ENCODE results near the gene PAX5.
"Not testable (repeated sequence)": the region's sequence is repeated elsewhere in the genome, so short reads cannot be mapped to it uniquely, and the experiment has no call there.

The PAX5 gene

DNA sequence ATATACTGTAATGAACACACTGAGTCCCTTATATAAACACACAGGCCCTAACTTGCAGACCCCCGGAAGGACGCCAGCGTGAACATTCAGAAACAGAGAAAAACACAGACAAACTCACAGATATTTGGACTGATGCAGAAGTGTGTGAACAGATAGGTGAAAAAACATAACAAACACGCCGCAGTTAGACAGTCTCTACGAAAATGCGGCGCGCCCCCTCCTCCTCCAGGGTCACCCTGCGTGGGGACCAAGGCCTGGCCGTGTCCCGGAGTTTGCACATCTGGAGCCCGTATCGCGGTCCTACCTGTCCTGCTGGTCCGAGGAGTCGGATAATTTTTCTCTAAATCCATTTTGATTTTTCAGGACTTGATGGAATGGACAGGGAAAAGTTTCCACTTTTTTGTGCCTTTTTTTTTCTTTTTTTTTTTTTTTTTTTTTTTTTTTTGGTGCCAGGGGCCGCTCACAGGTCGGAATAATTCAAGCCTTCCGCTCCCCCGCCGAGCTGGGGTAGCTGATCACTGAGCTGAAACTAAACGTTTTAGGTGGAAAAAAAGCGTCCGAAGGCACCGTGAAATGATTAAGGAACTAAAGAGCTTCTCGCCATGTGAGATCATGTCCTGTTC is at the start of gene PAX5:
TSS of gene PAX5 (minus strand) at position 587 of the 623 bp plus-strand sequence. CDS start at position 350, 237 bp downstream.
- DNase-seq: no peak

DNA sequence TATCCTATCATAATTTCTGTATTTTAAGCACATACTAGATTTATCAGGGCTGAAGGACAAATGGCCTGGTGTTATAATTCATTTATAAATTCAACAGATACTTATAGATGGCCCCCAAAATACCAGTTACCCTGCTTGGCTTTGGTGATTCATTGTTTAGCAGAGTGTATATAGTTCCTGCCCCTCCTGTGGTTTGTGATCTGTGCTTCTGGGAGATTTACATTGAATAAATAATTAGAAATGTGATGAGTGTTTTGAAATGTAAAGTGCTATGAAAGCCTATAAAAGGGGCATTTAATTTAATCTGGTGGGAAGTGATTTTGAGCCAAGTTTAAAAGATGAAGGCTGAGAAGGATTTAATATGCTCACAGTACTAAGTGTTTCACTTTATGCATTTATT is 49.6 kb upstream of the PAX5 start:
- no peak for DNase-seq

DNA sequence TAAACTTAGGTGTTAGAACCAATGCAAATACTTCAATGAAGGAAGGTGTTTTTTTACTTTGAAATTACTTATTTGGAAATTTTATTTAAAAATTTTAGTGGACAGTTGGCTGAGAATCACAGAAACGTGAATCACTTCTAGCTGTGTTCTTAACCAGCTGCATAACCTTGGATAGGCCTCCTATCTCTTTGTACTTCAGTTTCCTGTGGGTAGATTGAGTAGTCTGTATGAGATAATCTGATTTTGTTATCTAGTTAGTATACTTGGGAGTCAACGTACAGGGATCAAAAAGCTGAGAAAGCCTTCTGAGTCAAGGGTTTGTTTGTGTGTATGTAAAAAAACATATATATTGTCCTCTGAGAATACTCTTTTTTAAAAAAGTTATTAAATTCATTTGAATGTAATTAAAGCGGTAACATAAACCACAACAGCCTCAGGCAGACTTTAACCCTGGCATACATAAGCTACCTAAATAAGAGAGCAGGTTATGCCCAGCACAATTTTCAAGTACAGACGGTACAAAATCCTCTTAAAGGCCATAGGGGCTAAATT is 48.2 kb upstream of the PAX5 start:
- DNase-seq: no peak

DNA sequence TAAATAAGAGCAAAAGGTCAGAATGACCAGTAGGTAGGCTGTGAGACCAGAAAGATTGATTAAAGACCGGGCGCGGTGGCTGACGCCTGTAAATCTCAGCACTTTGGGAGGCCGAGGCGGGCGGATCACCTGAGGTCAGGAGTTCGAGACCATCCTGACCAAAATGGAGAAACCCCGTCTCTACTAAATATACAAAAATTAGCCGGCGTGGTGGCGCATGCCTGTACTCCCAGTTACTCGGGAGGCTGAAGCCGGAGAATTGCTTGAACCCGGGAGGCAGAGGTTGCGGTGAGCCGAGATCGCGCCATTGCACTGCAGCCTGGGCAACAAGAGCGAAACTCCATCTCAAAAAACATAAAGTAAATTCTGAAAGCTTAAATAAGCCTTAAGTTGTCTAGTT is 47.4 kb upstream of the PAX5 start:
- not testable (repeated sequence) for DNase-seq

DNA sequence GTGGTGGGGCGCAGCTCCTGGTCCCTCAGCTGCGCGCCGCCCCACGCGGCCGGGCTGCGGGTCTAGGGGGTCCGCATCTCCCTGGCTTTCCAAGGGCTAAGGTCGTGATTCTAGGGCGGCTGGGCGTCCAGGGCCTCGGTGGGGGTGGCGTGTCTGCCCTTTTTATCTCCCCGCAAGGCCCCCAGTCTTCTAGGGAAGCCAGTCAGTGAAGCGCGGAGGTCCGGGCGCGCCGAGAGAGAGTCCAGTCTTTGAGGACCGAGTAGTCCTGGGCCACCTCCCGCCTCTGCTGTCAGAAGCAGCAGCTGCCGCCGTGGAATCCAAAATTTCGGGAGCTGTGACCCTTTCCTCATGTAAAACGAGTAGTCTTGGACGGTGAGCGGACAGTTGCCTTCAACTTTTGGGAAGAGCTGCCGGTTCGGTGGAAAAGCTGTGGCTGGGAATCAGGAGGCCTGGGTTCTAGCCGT is 46.1 kb upstream of the PAX5 start:
- not testable (repeated sequence) for DNase-seq

DNA sequence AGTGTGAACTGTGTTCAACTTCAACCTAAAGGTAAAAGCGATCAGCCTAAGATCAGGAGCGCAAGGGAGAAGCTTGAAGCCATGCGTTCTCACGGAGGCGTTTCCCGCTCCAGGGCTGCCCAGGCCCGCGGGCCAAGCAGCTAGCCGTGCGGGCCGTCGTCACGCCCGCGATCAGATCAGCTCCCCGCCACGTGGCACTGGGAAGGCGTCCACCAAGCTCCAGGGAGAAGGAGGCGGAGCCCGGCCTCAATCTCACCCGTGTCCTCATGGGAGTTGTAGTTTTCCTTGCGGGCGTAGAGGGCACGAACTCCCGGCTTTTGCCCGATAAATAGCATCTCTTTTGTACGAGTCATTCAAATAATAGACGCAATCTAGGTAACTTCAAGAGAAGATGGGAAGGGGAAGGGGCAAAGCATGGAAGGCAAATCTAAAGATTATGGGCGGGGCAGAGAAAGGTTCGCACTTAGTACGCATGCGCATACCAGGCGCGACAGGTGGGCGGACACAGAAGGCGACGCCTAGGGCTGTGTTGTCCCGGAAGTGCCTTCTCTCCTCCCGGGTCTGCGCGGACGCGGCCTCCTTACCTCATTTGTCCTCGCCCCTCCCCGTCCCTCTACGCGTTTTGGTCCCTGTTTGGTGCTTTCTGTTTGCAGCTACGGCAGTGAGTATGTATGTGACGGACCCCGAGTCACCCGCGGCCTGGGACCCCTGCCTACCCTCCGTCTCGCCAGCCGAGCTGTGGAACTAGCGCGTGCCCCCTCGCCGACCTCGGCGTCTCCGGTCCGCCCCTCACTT is 45.5 kb upstream of the PAX5 start:
- DNase-seq: peak; percentile 94

DNA sequence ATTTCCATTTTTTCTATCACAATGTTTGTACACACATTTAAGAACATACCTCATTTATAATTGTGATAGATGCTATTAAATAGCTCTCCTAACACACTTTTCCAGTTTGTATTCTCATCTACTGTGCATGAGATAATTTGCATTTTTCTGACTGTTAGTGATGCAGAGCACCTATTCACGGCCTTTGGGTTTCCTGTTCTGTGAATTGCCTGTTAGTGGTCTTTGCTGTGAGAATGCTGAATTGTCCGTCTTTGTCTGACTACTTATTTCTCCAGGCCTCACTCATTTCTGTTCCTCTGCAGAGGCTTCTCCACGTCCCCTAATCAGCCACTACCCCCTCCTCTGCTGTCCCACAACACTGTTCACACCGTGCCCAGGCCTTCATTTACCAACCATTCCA is 40.7 kb upstream of the PAX5 start:
- not testable (repeated sequence) for DNase-seq

DNA sequence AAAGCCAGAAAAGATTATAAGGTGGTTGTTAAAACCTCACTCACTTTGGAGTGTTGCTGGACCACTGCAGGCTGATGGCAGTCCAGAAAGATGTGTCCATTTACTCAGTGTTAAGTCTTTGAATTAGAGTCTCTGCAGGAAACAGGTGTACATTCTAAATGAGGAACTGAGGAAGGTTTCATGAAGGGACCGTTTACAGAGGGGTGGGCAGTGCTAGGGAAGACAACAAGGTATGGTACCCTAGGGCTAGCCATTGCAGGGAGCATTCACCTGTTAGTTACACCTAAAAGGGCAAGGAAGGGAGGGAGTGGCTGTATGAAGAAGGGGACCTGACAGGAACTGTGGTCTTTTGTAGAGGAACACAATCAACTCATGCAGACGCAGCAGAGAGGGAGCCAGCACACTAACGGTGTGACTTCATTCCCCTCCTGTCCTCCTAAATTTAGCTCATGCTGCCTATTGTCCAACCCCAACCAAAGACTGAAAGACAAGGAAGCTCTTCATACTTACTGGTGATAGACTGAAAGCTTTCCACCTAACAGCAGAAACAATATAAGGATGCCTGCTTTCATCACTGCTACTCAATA is 32.2 kb upstream of the PAX5 start:
- DNase-seq: peak; percentile 52

DNA sequence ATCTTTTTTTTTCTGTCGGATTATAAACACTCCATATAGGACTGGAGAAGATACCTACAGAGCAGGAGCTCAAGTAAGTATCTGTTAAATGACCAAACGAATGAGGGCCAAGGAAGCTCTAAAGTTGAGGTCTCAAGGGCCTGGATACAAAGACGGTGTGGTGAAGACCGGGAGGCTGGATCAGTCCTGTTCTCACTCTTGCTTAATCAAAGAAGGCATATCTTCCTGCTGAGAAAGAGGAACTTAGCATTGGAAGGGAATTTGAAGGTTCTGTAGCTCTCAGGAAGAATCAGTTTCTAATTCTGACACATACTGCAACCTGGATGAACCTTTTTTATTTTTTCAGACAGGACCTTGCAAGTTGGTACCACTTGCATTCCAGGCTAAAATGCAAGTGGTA is 28.3 kb upstream of the PAX5 start:
- no peak for DNase-seq

DNA sequence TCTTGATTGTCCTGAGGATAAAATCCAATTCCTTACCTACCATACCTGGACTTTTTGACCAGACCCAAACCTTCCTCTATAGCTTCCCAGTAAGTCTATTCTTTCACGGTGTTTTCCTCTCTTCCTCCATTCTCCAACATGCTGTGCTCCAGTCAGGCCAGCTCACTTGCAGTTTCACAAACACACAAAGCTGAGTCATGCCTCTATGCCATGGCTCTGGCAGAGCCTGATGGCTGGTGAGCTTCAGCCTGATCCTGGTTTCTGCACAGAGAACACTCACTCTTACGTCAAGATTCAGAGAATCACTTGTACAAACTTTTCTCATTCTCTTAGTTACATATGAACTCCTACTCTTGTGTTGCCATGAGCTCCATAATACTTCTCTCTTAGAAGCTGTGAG is 27.7 kb upstream of the PAX5 start:
- peak; percentile 17 for DNase-seq

DNA sequence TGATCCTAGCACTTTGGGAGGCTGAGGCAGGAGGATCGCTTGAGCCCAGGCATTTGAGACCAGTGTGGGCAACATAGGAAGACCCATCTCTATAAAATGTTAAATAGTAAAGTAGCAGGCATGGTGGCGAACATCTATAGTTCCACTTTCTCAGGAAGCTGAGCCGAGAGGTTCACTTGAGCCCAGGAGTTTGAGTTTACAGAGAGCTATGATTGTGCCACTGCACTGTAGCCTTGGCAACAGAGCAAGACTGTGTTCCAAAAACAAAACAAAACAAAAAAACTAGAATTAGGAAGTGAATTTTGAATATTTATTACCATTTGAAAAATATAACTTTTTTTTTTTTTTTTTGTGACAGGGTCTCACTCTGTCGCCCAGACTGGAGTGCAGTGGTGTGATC is 26.8 kb upstream of the PAX5 start:
- DNase-seq: no peak

DNA sequence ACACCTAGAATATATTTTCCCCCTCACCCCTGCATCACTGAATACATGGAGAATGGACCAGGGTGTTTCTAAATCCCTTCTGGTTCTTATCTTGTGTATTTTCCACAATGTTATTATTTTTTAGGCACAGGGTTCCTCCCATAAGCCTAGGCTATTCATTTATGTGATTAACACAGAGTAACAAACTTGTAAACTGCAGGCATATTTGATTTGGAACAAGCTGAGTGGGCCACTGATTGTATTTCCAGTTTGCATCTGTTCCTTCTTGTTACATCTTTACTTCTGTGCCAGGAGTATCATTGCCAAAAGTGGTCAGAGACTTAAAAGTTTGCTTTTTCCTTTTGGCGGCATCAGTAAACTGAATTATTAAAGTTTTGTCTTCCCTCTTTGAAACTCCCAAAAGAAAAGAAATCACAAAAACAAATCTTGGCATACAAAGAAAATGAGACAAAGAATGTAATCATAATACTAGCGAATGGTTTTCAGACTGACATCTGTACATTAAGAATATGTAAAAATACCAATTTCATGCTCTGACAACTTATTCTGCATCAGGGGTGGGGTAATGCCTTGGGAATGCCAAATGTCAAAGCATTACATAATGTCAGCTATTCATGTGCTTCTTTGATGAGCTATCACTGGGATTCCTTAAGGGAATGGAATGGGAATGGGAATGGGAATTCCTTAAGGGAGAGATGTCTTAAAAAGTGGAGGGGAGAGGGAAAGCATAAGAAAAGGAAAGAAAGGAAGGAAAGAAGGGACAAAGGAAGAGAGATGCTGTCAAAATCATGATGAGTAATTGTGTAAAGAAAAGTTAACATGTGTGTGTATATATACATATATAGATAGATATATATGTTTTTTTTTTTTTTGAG is 22.2 kb upstream of the PAX5 start:
- no peak for DNase-seq

DNA sequence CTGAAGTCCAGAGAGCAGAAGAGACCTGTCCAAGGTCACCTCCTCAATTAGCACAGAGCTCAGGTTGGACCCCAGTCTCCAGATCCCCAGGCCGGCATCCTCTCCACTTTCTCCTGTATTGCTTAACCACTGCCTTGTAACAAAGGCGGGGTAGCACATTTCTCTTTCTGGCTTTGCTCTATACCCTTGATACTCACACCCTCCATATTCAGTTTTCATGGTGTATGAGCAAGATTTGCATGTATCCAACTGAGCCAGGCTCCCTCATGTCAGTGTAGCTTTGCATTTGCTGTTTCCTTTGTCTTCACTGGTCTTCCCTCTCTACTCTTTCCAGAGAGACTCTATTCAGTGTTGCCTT is 20.3 kb upstream of the PAX5 start:
- DNase-seq: not testable (repeated sequence)

DNA sequence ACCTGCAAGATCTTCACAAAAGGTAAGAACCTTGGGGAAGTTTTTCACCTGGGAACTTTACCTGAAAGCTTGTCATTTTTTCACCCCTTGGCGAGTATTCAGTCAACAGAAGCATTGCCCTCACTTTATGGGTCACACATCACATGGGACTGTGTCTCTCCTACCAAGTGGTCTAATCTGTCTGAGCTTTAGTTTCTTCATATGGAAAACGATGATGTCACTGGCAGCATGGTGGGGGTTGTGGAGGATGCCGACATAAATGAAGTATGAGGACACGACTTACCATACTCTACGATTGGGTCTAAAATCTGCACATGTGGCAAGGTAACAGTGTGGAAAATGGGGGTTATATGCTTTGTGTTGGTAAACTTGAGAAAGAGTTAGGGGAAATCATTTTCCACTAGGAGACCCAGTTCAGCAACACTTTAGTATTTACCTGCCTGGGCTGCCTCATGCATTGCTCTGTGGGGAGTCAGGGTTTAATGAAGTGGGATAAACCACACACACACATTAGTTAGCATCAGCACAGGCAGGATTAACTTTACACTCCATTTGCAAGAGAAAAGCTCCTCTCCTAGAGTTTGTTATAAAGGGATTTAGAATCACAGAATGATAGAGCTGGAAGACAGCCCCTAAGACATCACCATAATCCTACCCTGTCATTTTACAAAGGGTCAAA is 19.8 kb upstream of the PAX5 start:
- DNase-seq: no peak

DNA sequence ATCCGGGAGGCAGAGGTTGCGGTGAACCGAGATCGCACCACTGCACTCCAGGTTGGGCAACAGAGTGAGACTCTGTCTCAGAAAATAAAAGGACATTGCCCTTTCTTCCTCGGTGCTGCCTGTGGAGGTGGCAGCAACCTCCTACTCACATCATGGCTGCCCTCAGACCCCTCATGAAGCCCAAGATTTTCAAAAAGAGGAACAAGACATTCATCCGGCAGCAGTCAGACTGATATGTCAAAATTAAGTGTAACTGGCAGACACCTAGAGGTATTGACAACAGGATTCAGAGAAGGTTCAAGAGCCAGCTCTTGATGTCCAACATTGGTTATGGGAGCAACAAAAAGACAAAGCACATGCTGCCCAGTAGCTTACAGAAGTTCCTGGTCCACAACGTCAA is 12.6 kb upstream of the PAX5 start:
- DNase-seq: no peak

DNA sequence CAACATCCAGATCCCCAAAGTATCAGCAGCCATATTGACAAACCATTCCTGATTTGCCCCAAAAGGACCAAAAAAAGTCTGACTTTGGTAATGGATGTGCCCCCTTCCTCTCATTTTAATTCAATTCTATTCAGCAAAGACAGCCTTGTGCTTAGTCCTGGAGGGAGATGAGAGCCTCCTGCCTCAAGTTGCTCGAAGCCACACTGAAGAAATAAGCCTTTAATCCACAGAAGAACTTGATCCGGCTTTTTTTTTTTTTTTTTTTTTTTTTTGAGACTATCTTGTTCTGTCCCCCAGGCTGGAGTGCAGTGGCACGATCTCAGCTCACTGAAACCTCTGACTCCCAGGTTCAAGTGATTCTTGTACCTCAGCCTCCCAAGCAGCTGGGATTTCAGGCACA is 8.4 kb upstream of the PAX5 start:
- DNase-seq: no peak

DNA sequence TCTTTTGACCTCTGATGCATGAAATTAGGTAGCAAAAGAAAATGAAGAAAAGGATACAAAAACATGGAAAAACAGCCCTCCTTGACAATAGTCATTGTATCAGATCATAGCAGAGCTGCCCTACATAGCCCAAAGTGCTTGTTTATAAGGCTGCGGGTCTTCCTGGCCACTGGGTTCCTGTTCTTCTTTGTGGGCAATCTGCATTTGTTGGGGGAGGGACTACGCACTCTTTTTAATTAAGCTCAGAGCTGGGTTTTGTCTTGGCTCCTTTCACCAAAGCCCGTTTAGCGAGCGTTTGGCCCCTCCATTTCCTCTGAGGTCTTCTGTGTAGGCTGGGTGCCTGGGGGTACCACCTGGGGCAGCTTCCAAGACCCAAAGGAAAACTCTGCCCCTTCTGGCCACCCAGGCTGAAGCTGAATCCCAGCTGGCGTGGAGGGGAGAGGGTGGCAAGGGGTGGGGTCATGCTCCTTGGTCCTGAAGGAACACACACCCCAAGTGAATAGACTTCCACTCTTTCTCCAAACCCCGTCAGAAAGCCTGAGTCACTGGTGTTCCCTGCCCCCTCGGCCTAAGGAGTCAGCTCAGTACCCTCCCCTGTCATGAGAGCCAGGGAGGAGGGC is 6.5 kb upstream of the PAX5 start:
- DNase-seq: no peak

DNA sequence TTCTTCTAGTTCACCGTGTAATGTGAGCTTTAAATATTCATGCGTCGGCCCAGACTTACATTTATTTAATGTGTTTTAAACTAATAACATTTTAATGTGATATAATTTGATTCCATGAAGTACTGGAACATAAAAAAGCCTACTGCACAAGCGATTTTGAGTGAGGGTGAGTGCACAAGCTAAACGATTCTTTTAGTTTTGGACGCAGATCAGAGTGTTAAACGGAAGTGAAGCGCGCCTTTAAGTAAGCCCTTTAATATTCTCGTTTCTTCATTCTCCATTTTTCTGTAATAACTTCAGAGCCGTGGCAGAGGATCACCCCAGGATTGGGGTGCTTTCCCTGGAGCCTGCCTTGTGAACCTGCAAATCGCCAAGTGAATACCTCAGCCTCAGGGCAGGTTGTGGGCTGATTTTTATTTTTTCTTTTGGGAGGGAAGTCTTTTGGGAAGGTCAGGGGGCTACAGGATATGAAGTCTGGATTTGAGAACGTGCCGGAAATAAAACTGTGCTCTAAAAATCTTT is 4.9 kb upstream of the PAX5 start:
- DNase-seq: no peak

DNA sequence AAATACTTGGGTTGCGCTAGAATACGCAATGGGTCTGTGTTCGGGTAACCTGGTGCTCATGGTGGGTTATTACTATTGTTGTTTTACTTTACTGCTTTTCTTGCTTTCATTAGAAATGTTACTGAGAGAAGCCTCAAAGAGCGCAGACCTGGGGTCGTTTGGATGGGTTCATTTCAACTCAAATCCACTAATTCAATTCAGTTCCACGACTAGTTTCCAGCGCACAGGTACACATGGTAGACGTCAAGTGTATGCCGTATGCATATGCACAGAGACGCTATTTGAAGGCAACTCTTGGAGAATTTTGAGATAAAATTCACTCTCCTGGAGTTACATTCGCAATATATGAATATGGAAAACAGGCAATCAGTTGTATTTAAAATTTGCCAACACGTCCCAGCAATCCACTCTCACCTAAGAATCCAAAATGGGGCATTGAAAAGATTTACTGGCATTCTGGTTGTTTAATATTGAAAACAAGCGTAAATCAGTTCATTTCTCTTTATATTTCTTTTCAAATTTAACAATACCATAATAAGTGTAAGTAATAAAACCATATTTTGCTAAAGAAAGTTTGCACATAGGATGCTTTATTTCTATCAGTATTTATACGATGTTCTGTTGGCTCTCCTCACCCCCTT is 4.4 kb upstream of the PAX5 start:
- no peak for DNase-seq

DNA sequence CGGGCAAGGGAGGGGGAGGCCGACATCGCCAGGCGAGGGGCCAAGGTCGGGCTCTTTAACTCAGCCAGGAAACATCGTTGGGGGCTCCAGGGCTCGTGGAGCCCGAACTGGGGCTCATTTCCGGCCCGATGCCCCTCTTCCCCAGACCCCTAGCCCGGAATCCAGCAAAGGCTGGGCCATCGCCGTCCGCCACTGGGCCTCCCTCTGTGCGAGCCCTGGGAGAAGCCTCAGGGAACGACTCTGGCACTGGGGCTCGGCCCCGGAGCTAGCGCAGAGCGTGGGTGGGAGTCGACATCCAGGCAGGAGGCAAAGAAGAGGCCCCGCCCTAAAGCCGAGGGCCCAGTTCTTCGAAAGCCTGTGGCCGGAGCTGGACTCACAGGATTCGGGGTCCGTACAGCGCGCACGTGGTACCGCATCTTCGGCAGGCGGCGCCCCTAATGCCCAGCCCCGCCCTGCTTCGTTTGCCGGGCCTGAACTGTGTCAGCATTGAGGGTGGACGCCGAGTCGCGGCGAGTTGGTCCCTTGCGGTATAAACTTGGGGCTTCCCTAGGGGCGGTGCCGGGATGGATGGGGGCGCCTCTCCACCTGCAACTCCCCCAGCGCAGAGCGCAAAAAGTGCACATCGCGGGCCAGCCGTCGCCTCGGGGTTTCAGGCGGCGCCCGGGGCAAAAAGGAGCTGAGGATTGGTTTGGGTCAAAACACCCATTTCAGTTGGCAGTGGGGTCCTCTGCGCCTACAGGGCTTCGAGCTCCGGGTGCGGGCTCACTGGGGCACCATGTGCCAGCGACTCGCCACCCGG is 3.6 kb upstream of the PAX5 start:
- DNase-seq: no peak
